Articular chondrocyte of knee joint (primary cell): ENCODE results near the gene GMPR. TPM values are rescaled to one million over a fixed set of nuclear protein-coding genes. Genes with fewer than 3 reads are reported as not detected.

Source experiments
- small RNA-seq: library from RNA; depleted of rRNA; stranded (forward); fragments of <200 nt; gene quantifications from one replicate; pipeline ENCODE3, GENCODE V24; 2012
- total RNA-seq: library from RNA; depleted of rRNA; stranded (reverse); fragments of >200 nt; gene quantifications from 2 replicates; pipeline ENCODE4 v1.2.3, GENCODE V29; 2012

The GMPR gene
- total RNA-seq = 4.2 and 4.9 TPM in 2 replicates

DNA sequence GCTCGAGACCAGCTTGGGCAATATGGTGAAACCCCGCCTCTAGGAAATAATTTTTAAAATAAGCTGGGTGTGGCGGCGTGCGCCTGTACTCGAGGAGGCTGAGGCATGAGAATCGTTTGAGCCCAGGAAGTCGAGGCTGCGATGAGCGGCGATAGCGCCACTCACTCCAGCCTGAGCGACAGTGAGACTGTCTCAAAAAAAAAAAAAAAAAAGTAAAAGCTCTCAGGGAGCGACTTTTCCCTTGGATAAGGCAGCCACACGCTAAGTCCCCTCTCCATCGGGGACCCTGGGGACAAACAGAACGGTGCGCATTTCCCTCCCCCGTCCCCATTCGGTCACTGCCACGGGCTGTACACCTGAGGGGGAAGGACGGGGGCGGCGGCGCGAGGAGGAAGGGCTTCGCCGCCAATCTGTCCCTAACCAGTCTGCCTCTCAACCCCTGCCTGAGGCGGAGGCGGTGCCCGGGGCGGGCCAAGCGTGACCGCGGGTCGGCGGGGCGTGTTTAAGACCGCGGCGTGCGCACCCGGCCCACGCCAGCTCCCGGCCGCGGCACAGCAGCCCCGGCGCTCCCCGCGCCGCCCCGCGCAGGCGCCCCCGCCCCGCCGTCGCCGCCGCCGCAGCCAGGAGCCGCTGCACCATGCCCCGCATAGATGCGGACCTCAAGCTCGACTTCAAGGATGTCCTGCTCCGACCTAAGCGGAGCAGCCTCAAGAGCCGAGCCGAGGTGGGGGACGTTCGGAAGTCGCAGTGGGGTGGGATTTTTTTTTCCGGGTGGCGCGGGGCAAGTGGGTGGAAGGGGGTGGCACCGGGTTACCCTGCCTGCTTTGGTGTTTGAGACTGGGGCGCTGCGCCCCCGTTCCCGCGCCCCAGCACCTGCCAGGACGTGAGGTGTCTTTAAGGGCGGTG lies at the start of gene GMPR:
Gene GMPR, plus strand, starts transcription at position 531 of the 906 bp plus-strand sequence. Its CDS starts 107 bp downstream, at position 638.

Small RNA genes within 50 kb of the gene (small RNA-seq; reads per million reads assigned to genes)
- gene RF00019 (not detected), gene RNU6-1114P (not detected)

Other genes starting within 250 kb of the GMPR start
- 5.9 and 7.3 TPM in 2 replicates for gene MYLIP, start 109.5 kb upstream of the GMPR start, total RNA-seq